ENCODE results near the gene ARHGAP22.

- TF ChIP-seq POLR2AphosphoS5 (IDR thresholded peaks at IDR 0.05) (no peak), POLR2A (IDR thresholded peaks at IDR 0.05) (no peak)
- TF ChIP-seq, protein P1, sequence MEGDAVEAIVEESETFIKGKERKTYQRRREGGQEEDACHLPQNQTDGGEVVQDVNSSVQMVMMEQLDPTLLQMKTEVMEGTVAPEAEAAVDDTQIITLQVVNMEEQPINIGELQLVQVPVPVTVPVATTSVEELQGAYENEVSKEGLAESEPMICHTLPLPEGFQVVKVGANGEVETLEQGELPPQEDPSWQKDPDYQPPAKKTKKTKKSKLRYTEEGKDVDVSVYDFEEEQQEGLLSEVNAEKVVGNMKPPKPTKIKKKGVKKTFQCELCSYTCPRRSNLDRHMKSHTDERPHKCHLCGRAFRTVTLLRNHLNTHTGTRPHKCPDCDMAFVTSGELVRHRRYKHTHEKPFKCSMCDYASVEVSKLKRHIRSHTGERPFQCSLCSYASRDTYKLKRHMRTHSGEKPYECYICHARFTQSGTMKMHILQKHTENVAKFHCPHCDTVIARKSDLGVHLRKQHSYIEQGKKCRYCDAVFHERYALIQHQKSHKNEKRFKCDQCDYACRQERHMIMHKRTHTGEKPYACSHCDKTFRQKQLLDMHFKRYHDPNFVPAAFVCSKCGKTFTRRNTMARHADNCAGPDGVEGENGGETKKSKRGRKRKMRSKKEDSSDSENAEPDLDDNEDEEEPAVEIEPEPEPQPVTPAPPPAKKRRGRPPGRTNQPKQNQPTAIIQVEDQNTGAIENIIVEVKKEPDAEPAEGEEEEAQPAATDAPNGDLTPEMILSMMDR (IDR thresholded peaks at IDR 0.05), result no peak
Measured at GRCh38 chr10:48545462-48546145, 59.3 kb downstream of the ARHGAP22 start.

All from upper lobe of left lung (tissue), 4 donors.